HepG2 (cell line): ENCODE results near the gene TXNDC2.

Experiments used
- PHF20 ChIP-seq: sonication (generic); formaldehyde crosslinking; IDR thresholded peaks from 2 replicates; pipeline ENCODE4 v1.5.0; 2020; ENCODE audit warnings: mild to moderate bottlenecking, missing genetic modification reagents
- PTBP1 ChIP-seq: fragments of 200-400 bp; formaldehyde crosslinking; IDR thresholded peaks from 2 replicates; pipeline ENCODE4 v1.6.1; 2018; ENCODE audit warnings: low read length, low read depth; ENCODE audit not compliant: poor library complexity, severe bottlenecking
- SAP130 ChIP-seq: IDR thresholded peaks from 2 replicates; pipeline ENCODE4 v1.6.1; 2016; ENCODE audit warnings: low read depth
- TBL1XR1 ChIP-seq: fragments of 150-350 bp; IDR thresholded peaks from 2 replicates; pipeline ENCODE4 v1.6.1; 2014; ENCODE audit warnings: borderline replicate concordance, low read length; ENCODE audit not compliant: partially characterized antibody
- TF ChIP-seq, protein P1 (sequence below): sonication (generic); formaldehyde crosslinking; IDR thresholded peaks from 2 replicates; pipeline ENCODE4 v1.5.0; 2020; ENCODE audit warnings: mild to moderate bottlenecking, missing genetic modification reagents, moderate library complexity
- TF ChIP-seq, protein P2 (sequence below): sonication (generic); formaldehyde crosslinking; IDR thresholded peaks from 2 replicates; pipeline ENCODE4 v1.5.1; 2020; ENCODE audit warnings: missing genetic modification reagents, mild to moderate bottlenecking, borderline replicate concordance
- TF ChIP-seq, protein P3 (sequence below): sonication (generic); formaldehyde crosslinking; IDR thresholded peaks from 2 replicates; pipeline ENCODE4 v1.4.0; 2020; ENCODE audit warnings: low read depth, missing genetic modification reagents
- TF ChIP-seq, protein P4 (sequence below): sonication (generic); formaldehyde crosslinking; IDR thresholded peaks from 2 replicates; pipeline ENCODE4 v1.9.0; 2021; ENCODE audit warnings: mild to moderate bottlenecking, missing genetic modification reagents

DNA sequence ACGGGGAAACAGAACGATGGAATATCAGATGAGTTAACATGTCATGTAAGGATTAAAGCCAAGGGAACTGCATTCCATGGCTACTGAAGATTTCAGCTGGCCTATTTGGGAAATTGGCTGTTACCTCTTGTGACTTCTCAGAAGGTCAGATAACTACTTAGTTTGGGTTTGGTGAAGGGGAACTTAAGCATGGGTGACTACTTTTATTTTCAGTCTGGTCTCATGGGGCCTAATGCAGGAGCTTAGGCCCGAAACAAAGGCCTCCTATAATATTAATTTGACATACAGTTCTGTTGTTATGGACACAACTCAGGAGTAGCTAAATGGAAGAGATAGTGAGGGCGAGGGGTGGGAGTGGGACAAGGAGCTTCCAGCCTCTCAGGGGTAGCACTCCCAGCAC is 44.0 kb upstream of the TXNDC2 start:
- no peak for TF ChIP-seq PHF20 (CRISPR knock-in tag)
- TF ChIP-seq, protein P1, sequence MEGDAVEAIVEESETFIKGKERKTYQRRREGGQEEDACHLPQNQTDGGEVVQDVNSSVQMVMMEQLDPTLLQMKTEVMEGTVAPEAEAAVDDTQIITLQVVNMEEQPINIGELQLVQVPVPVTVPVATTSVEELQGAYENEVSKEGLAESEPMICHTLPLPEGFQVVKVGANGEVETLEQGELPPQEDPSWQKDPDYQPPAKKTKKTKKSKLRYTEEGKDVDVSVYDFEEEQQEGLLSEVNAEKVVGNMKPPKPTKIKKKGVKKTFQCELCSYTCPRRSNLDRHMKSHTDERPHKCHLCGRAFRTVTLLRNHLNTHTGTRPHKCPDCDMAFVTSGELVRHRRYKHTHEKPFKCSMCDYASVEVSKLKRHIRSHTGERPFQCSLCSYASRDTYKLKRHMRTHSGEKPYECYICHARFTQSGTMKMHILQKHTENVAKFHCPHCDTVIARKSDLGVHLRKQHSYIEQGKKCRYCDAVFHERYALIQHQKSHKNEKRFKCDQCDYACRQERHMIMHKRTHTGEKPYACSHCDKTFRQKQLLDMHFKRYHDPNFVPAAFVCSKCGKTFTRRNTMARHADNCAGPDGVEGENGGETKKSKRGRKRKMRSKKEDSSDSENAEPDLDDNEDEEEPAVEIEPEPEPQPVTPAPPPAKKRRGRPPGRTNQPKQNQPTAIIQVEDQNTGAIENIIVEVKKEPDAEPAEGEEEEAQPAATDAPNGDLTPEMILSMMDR (CRISPR knock-in tag), result no peak
- TF ChIP-seq, protein P2, sequence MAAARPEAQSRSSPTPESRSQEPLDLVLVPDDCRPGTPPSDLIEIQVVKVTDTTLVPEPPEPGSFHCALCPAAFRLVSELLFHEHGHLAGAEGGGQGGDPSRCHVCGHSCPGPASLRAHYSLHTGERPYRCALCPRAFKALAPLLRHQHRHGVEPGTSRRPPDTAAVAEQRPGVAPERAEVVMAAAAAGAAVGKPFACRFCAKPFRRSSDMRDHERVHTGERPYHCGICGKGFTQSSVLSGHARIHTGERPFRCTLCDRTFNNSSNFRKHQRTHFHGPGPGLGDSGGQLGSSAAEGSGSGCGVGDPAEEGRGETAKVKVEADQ, result no peak
- no peak for TF ChIP-seq SAP130
- TF ChIP-seq TBL1XR1, result no peak
- TF ChIP-seq, protein P3, sequence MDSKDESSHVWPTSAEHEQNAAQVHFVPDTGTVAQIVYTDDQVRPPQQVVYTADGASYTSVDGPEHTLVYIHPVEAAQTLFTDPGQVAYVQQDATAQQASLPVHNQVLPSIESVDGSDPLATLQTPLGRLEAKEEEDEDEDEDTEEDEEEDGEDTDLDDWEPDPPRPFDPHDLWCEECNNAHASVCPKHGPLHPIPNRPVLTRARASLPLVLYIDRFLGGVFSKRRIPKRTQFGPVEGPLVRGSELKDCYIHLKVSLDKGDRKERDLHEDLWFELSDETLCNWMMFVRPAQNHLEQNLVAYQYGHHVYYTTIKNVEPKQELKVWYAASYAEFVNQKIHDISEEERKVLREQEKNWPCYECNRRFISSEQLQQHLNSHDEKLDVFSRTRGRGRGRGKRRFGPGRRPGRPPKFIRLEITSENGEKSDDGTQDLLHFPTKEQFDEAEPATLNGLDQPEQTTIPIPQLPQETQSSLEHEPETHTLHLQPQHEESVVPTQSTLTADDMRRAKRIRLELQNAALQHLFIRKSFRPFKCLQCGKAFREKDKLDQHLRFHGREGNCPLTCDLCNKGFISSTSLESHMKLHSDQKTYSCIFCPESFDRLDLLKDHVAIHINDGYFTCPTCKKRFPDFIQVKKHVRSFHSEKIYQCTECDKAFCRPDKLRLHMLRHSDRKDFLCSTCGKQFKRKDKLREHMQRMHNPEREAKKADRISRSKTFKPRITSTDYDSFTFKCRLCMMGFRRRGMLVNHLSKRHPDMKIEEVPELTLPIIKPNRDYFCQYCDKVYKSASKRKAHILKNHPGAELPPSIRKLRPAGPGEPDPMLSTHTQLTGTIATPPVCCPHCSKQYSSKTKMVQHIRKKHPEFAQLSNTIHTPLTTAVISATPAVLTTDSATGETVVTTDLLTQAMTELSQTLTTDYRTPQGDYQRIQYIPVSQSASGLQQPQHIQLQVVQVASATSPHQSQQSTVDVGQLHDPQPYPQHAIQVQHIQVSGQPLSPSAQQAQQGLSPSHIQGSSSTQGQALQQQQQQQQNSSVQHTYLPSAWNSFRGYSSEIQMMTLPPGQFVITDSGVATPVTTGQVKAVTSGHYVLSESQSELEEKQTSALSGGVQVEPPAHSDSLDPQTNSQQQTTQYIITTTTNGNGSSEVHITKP (CRISPR knock-in tag), result no peak
- TF ChIP-seq, protein P4, sequence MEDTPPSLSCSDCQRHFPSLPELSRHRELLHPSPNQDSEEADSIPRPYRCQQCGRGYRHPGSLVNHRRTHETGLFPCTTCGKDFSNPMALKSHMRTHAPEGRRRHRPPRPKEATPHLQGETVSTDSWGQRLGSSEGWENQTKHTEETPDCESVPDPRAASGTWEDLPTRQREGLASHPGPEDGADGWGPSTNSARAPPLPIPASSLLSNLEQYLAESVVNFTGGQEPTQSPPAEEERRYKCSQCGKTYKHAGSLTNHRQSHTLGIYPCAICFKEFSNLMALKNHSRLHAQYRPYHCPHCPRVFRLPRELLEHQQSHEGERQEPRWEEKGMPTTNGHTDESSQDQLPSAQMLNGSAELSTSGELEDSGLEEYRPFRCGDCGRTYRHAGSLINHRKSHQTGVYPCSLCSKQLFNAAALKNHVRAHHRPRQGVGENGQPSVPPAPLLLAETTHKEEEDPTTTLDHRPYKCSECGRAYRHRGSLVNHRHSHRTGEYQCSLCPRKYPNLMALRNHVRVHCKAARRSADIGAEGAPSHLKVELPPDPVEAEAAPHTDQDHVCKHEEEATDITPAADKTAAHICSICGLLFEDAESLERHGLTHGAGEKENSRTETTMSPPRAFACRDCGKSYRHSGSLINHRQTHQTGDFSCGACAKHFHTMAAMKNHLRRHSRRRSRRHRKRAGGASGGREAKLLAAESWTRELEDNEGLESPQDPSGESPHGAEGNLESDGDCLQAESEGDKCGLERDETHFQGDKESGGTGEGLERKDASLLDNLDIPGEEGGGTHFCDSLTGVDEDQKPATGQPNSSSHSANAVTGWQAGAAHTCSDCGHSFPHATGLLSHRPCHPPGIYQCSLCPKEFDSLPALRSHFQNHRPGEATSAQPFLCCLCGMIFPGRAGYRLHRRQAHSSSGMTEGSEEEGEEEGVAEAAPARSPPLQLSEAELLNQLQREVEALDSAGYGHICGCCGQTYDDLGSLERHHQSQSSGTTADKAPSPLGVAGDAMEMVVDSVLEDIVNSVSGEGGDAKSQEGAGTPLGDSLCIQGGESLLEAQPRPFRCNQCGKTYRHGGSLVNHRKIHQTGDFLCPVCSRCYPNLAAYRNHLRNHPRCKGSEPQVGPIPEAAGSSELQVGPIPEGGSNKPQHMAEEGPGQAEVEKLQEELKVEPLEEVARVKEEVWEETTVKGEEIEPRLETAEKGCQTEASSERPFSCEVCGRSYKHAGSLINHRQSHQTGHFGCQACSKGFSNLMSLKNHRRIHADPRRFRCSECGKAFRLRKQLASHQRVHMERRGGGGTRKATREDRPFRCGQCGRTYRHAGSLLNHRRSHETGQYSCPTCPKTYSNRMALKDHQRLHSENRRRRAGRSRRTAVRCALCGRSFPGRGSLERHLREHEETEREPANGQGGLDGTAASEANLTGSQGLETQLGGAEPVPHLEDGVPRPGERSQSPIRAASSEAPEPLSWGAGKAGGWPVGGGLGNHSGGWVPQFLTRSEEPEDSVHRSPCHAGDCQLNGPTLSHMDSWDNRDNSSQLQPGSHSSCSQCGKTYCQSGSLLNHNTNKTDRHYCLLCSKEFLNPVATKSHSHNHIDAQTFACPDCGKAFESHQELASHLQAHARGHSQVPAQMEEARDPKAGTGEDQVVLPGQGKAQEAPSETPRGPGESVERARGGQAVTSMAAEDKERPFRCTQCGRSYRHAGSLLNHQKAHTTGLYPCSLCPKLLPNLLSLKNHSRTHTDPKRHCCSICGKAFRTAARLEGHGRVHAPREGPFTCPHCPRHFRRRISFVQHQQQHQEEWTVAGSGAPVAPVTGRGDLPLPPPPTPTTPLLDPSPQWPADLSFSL, result no peak
- no peak for TF ChIP-seq PTBP1
